SK-N-SH (cell line): ENCODE measurements around the gene TINAGL1.

Experiments
- JUND ChIP-seq: IDR thresholded peaks from 2 replicates; pipeline ENCODE4 v1.4.0; 2012
- RCOR1 ChIP-seq: fragments of 150-350 bp; IDR thresholded peaks from 2 replicates; pipeline ENCODE4 v1.6.1; 2017; ENCODE audit warnings: antibody characterized with exemption, low read length
- ZBTB33 ChIP-seq: IDR thresholded peaks from 2 replicates; pipeline ENCODE4 v1.4.0; 2012; ENCODE audit warnings: low read depth, borderline replicate concordance
- TF ChIP-seq, protein P1 (sequence below): fragments of 200-600 bp; sonication (generic); IDR thresholded peaks from 2 replicates; pipeline ENCODE4 v1.6.1; 2017; ENCODE audit warnings: antibody characterized with exemption, mild to moderate bottlenecking, moderate library complexity
- TF ChIP-seq, protein P2 (sequence below): IDR thresholded peaks from 2 replicates; pipeline ENCODE4 v1.4.0; 2012; ENCODE audit warnings: low read depth

DNA sequence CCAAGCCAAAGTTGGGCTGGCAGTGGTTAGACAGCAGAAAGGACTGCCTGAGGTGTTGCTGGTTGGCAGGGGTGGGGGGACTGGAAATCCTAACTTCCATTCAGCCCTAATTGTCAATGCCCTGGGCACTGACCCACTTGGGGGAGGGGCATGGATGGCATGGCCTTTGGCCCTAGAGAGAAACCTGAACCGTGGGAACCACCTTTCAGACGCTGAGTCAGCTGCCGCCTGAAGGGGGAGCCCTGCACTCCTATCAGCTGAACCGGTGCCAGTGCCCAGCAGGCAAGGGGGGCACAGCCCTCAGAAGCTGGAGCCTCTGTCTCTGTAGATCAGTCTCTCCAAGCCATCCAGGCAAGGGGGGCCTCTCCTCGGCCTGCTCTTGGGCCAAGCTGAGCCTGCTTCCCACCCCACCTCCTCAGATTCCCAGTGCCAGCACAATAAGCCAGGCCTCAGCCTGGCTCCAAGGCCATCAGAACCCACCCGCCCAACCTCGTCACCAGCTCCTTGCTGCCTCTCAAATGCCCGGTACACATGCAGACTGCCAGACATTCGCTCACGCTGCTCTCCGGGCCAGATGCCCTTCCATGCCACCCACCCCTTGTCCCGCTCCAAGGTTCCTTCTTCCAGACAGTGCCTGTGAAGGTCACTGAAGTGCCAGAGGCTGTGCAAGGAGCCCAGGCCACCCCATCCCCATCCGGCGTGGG is 11.6 kb downstream of the TINAGL1 start:
- TF ChIP-seq, protein P1, sequence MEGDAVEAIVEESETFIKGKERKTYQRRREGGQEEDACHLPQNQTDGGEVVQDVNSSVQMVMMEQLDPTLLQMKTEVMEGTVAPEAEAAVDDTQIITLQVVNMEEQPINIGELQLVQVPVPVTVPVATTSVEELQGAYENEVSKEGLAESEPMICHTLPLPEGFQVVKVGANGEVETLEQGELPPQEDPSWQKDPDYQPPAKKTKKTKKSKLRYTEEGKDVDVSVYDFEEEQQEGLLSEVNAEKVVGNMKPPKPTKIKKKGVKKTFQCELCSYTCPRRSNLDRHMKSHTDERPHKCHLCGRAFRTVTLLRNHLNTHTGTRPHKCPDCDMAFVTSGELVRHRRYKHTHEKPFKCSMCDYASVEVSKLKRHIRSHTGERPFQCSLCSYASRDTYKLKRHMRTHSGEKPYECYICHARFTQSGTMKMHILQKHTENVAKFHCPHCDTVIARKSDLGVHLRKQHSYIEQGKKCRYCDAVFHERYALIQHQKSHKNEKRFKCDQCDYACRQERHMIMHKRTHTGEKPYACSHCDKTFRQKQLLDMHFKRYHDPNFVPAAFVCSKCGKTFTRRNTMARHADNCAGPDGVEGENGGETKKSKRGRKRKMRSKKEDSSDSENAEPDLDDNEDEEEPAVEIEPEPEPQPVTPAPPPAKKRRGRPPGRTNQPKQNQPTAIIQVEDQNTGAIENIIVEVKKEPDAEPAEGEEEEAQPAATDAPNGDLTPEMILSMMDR: peak; percentile 78
- TF ChIP-seq RCOR1 (no peak), ZBTB33 (no peak), JUND (no peak)
- TF ChIP-seq, protein P2, sequence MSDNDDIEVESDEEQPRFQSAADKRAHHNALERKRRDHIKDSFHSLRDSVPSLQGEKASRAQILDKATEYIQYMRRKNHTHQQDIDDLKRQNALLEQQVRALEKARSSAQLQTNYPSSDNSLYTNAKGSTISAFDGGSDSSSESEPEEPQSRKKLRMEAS: no peak
